IMR-90 (cell line): ENCODE measurements around the gene KLHDC7B. TPM values are rescaled to one million over a fixed set of nuclear protein-coding genes. Genes with fewer than 3 reads are reported as not detected.

Experiments
- ATAC-seq: fragments of 200-7000 bp; cut with Tn5 transposase; 2 replicates; pipeline ENCODE4 v1.9.1; 2020; ENCODE audit warnings: low read depth, mild to moderate bottlenecking, moderate library complexity
- BruUV-seq: library from RNA; stranded (reverse); fragments of 400-500 nt; replicated peaks from 2 replicates; lab custom pipeline; 2021; lab: Mats Ljungman, UMichigan
- CTCF ChIA-PET: fragments of 300-600 bp; formaldehyde crosslinking; extraction: SDS; loops from one replicate; lab custom pipeline; 2021; ENCODE audit warnings: antibody characterized with exemption; lab: Yijun Ruan, JAX
- POLR2A ChIA-PET: fragments of 300-600 bp; sonication (Branson Sonifier 250); formaldehyde crosslinking; loops from one replicate; lab custom pipeline; 2022; ENCODE audit warnings: antibody characterized with exemption; ENCODE audit not compliant: unreplicated experiment; lab: Charles Lee
- DNase-seq: peaks from one replicate; pipeline ENCODE4 v3.0.0; 2013
- H2AFZ ChIP-seq: replicated peaks from 2 replicates; pipeline ENCODE3; 2013; ENCODE audit warnings: low read length, mild to moderate bottlenecking; ENCODE audit not compliant: poor library complexity
- H2AK5ac ChIP-seq: 2 replicates; pipeline ENCODE4 v1.6.1; 2013; ENCODE audit warnings: low read depth, low read length, inconsistent platforms
- H2AK9ac ChIP-seq: replicated peaks from 2 replicates; pipeline ENCODE3; 2013; ENCODE audit warnings: mild to moderate bottlenecking, low read depth, low read length, moderate library complexity; ENCODE audit not compliant: poor library complexity
- H2BK120ac ChIP-seq: 2 replicates; pipeline ENCODE4 v1.6.1; 2013; ENCODE audit warnings: low read depth, low read length, inconsistent platforms
- H2BK15ac ChIP-seq: 3 replicates; pipeline ENCODE4 v1.6.1; 2013; ENCODE audit warnings: low read depth, low read length, inconsistent platforms
- H2BK20ac ChIP-seq: 2 replicates; pipeline ENCODE4 v1.6.1; 2013; ENCODE audit warnings: low read depth, mild to moderate bottlenecking, inconsistent platforms, low read length, moderate library complexity
- H2BK5ac ChIP-seq: 2 replicates; pipeline ENCODE4 v1.6.1; 2013; ENCODE audit warnings: mild to moderate bottlenecking, low read depth, low read length, inconsistent platforms; ENCODE audit not compliant: poor library complexity, severe bottlenecking
- H3K14ac ChIP-seq: replicated peaks from 2 replicates; pipeline ENCODE4 v1.6.1; 2013; ENCODE audit warnings: low read depth, low read length, inconsistent platforms
- H3K18ac ChIP-seq: 2 replicates; pipeline ENCODE4 v1.6.1; 2013; ENCODE audit warnings: low read depth, low read length, control low read depth
- H3K23ac ChIP-seq: 2 replicates; pipeline ENCODE4 v1.6.1; 2013; ENCODE audit warnings: low read depth, low read length, inconsistent platforms
- H3K27ac ChIP-seq: 2 replicates; pipeline ENCODE4 v1.5.1; 2013; ENCODE audit warnings: mild to moderate bottlenecking, control low read depth, low read length; ENCODE audit not compliant: insufficient read depth
- H3K27me3 ChIP-seq: 2 replicates; pipeline ENCODE4 v1.6.1; 2013; ENCODE audit warnings: low read length; ENCODE audit not compliant: control insufficient read depth, insufficient read depth
- H3K36me3 ChIP-seq: 2 replicates; pipeline ENCODE4 v1.6.1; 2013; ENCODE audit warnings: low read length, mixed read lengths; ENCODE audit not compliant: control insufficient read depth, insufficient read depth
- H3K4ac ChIP-seq: 2 replicates; pipeline ENCODE4 v1.6.1; 2013; ENCODE audit warnings: low read depth, low read length, inconsistent platforms
- H3K4me1 ChIP-seq: 2 replicates; pipeline ENCODE4 v1.6.1; 2013; ENCODE audit warnings: low read length, mixed read lengths; ENCODE audit not compliant: control insufficient read depth, insufficient read depth
- H3K4me2 ChIP-seq: 2 replicates; pipeline ENCODE4 v1.6.1; 2013; ENCODE audit warnings: low read depth, mild to moderate bottlenecking, control low read depth, low read length, moderate library complexity
- H3K4me3 ChIP-seq: 2 replicates; pipeline ENCODE4 v1.5.1; 2013; ENCODE audit warnings: low read depth, mild to moderate bottlenecking, control low read depth, low read length, moderate library complexity; ENCODE audit not compliant: insufficient read depth
- H3K56ac ChIP-seq: 2 replicates; pipeline ENCODE4 v1.6.1; 2013; ENCODE audit warnings: low read length, inconsistent platforms; ENCODE audit not compliant: insufficient read depth; ENCODE audit errors: extremely low read depth
- H3K79me1 ChIP-seq, 2 experiments: 2 replicates each; pipeline ENCODE4 v1.6.1; 2013; ENCODE audit warnings: low read length in 2 of 2, inconsistent platforms in 1 of 2, low read depth in 1 of 2
- H3K9ac ChIP-seq: 2 replicates; pipeline ENCODE4 v1.6.1; 2013; ENCODE audit warnings: low read depth, low read length, control low read depth
- H3K9me1 ChIP-seq: 2 replicates; pipeline ENCODE4 v1.6.1; 2013; ENCODE audit warnings: low read length, inconsistent platforms; ENCODE audit not compliant: insufficient read depth
- H3K9me3 ChIP-seq: 2 replicates; pipeline ENCODE4 v1.6.1; 2013; ENCODE audit warnings: low read length; ENCODE audit not compliant: control insufficient read depth, insufficient read depth
- H4K20me1 ChIP-seq: 2 replicates; pipeline ENCODE4 v1.6.1; 2013; ENCODE audit warnings: low read length, inconsistent platforms; ENCODE audit not compliant: insufficient read depth
- H4K5ac ChIP-seq: 2 replicates; pipeline ENCODE4 v1.6.1; 2013; ENCODE audit warnings: mild to moderate bottlenecking, low read depth, low read length, control low read depth
- H4K8ac ChIP-seq, 2 experiments: 2 replicates each; pipeline ENCODE4 v1.6.1; 2013; ENCODE audit warnings: low read depth in 2 of 2, low read length in 2 of 2, control low read depth in 1 of 2, inconsistent platforms in 1 of 2
- H4K91ac ChIP-seq: 2 replicates; pipeline ENCODE4 v1.6.1; 2013; ENCODE audit warnings: low read depth, low read length, inconsistent platforms; ENCODE audit not compliant: insufficient read depth
- CEBPB ChIP-seq: IDR thresholded peaks from 2 replicates; pipeline ENCODE4 v1.6.1; 2012; ENCODE audit warnings: low read depth, low read length, improper control_type of control experiment
- MAFK ChIP-seq: IDR thresholded peaks from 2 replicates; pipeline ENCODE4 v1.6.1; 2012; ENCODE audit warnings: low read depth, low read length, improper control_type of control experiment
- MAZ ChIP-seq: IDR thresholded peaks from 2 replicates; pipeline ENCODE4 v1.6.1; 2012; ENCODE audit warnings: low read depth, mild to moderate bottlenecking, low read length, improper control_type of control experiment, moderate library complexity, borderline replicate concordance
- POLR2A ChIP-seq: IDR thresholded peaks from 2 replicates; pipeline ENCODE4 v1.6.1; 2012; ENCODE audit warnings: mild to moderate bottlenecking, low read depth, low read length
- RCOR1 ChIP-seq: IDR thresholded peaks from 2 replicates; pipeline ENCODE4 v1.6.1; 2012; ENCODE audit warnings: mild to moderate bottlenecking, low read length, improper control_type of control experiment; ENCODE audit not compliant: insufficient replicate concordance
- SMC3 ChIP-seq: fragments of 150-350 bp; IDR thresholded peaks from 2 replicates; pipeline ENCODE4 v1.6.1; 2016; ENCODE audit warnings: low read depth, mild to moderate bottlenecking, antibody characterized with exemption, low read length, moderate library complexity
- WGBS, 2 experiments: methylation state at CpG; one replicate each; pipeline versions ENCODE4 v1.1.5 to v1.1.7; 2013; ENCODE audit warnings: missing lambda C conversion rate in 2 of 2; ENCODE audit not compliant: insufficient read length in 1 of 2; ENCODE audit errors: extremely low coverage in 2 of 2; 5-methylcytosine and 5-hydroxymethylcytosine counted together
- dilution Hi-C: fragments of 300-500 bp; cut with HindIII; formaldehyde crosslinking; loops from one replicate; pipeline ENCODE4 v1.14.3; 2018; ENCODE audit warnings: low sequenced_read_pairs; ENCODE audit not compliant: unreplicated experiment
- in situ Hi-C: fragments of 300-500 bp; cut with MboI; formaldehyde crosslinking; loops from 3 replicates; pipeline ENCODE4 v1.14.3; 2019; ENCODE audit warnings: low sequenced_read_pairs, inconsistent platforms, mixed read lengths
- intact Hi-C: fragments of 100-400 bp; cut with micrococcal nuclease; formaldehyde crosslinking; loops from 2 replicates; pipeline ENCODE4 v1.10.0; 2022
- polyA plus RNA-seq, 3 experiments: library from polyadenylated mRNA; depleted of rRNA; stranded (reverse); fragments of >200 nt; gene quantifications; 2 replicates each; pipeline ENCODE4 v1.2.3, GENCODE V29; 2012; ENCODE audit warnings: low replicate concordance in 1 of 3
- total RNA-seq: library from RNA; depleted of rRNA; stranded (reverse); fragments of >200 nt; gene quantifications from 2 replicates; pipeline ENCODE4 v1.2.3, GENCODE V29; 2012
- TF ChIP-seq, protein P1 (sequence below): fragments of 150-350 bp; IDR thresholded peaks from 2 replicates; pipeline ENCODE4 v1.6.1; 2016; ENCODE audit warnings: low read depth, mild to moderate bottlenecking, low read length, moderate library complexity, borderline replicate concordance
- TF ChIP-seq, protein P2 (sequence below): conservative IDR thresholded peaks from 2 replicates; pipeline ENCODE4 v1.5.1; 2012; ENCODE audit warnings: mild to moderate bottlenecking, low read depth, low read length, improper control_type of control experiment

The KLHDC7B gene
- total and polyA plus RNA-seq, 2 of the 4 experiments (the other 2 are of a cell fraction): 0.05 TPM; not detected in 1

DNA sequence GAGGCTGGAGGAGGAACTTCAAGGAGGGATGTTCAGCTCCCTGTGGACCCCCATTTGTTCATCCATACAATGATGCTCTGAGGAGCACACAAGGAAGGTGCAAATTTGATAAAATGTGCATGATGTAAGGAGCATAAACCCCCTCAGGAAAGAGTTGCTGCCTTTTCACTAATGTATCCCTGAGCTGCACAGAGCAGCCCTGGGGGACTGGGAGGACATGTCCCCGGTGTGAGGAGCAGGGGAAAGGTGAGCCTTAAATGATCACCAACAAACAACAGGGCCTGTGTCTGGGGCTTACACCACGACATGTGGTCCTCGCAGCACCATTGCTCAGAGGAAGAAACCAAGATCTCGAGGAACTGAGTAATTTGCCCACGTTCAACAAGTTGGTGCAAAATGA is 51.4 kb downstream of the KLHDC7B start:
- POLR2A ChIA-PET: no interaction called here
- in situ Hi-C loops: no loop called here

More for the DNA sequence above, 51.4 kb downstream of the KLHDC7B start:
- Histone ChIP-seq H3K56ac (no peak overlapping the region), H2AK5ac (no peak overlapping the region), H2BK120ac (no peak overlapping the region), H3K9me3 (no peaks in the 10 kb centered on the region), H2BK20ac (no peak overlapping the region), H3K9ac (no peak overlapping the region), H2AFZ (no peak overlapping the region), H3K9me1 (no peaks in the 10 kb centered on the region), H3K4me3 (no peak overlapping the region), H4K91ac (no peak overlapping the region), H3K4me1 (no peaks in the 10 kb centered on the region), H3K18ac (no peak overlapping the region), H4K5ac (no peak overlapping the region), H4K20me1 (peaks cover 3% of the 10 kb centered on the region), H3K27ac (no peak overlapping the region), H2BK15ac (no peak overlapping the region), H3K36me3 (no peaks in the 10 kb centered on the region), H3K23ac (no peak overlapping the region), H4K8ac (no peak overlapping the region), H3K4ac (no peak overlapping the region), H3K79me1 (no peaks in the 10 kb centered on the region), H2BK5ac (no peak overlapping the region), H3K14ac (no peak overlapping the region), H2AK9ac (no peak overlapping the region), H3K4me2 (no peak overlapping the region), H3K27me3 (peaks cover 18% of the 10 kb centered on the region)
- CTCF ChIA-PET: no interaction called here
- no TSS peak for BruUV-seq
- ATAC-seq: no peak
- intact Hi-C loops (no loop called here), dilution Hi-C loops (no loop called here)
- no peak for DNase-seq
- 77% methylated on average over 3 of the region's 5 CpGs; no CpG with 5 or more reads in 1 of the 2 experiments for WGBS, 2 experiments
- TF ChIP-seq RCOR1: no peak
- TF ChIP-seq, protein P1, sequence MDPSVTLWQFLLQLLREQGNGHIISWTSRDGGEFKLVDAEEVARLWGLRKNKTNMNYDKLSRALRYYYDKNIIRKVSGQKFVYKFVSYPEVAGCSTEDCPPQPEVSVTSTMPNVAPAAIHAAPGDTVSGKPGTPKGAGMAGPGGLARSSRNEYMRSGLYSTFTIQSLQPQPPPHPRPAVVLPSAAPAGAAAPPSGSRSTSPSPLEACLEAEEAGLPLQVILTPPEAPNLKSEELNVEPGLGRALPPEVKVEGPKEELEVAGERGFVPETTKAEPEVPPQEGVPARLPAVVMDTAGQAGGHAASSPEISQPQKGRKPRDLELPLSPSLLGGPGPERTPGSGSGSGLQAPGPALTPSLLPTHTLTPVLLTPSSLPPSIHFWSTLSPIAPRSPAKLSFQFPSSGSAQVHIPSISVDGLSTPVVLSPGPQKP: no peak
- TF ChIP-seq, protein P2, sequence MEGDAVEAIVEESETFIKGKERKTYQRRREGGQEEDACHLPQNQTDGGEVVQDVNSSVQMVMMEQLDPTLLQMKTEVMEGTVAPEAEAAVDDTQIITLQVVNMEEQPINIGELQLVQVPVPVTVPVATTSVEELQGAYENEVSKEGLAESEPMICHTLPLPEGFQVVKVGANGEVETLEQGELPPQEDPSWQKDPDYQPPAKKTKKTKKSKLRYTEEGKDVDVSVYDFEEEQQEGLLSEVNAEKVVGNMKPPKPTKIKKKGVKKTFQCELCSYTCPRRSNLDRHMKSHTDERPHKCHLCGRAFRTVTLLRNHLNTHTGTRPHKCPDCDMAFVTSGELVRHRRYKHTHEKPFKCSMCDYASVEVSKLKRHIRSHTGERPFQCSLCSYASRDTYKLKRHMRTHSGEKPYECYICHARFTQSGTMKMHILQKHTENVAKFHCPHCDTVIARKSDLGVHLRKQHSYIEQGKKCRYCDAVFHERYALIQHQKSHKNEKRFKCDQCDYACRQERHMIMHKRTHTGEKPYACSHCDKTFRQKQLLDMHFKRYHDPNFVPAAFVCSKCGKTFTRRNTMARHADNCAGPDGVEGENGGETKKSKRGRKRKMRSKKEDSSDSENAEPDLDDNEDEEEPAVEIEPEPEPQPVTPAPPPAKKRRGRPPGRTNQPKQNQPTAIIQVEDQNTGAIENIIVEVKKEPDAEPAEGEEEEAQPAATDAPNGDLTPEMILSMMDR: no peak
- no peak for TF ChIP-seq CEBPB
- TF ChIP-seq MAFK: no peak
- TF ChIP-seq POLR2A: no peak
- TF ChIP-seq MAZ: no peak
- no peak for TF ChIP-seq SMC3
